SK-N-MC (cell line): ENCODE data around the gene NPAS2.

Experiments
- DNase-seq: peaks from one replicate; pipeline ENCODE4 v3.0.0-alpha.2; 2011; ENCODE audit warnings: low read depth, low spot score
- H3K27ac ChIP-seq: fragments of 200-600 bp; sonication (generic); 2 replicates; pipeline ENCODE4 v1.5.1; 2016; ENCODE audit warnings: mixed run types
- H3K36me3 ChIP-seq: fragments of 200-600 bp; sonication (generic); 2 replicates; pipeline ENCODE4 v1.6.1; 2017; ENCODE audit warnings: antibody characterized with exemption, low read length, mixed read lengths; ENCODE audit not compliant: insufficient read depth
- H3K4me3 ChIP-seq: fragments of 200-600 bp; sonication (generic); 2 replicates; pipeline ENCODE4 v1.5.1; 2016
- H3K9ac ChIP-seq: fragments of 200-600 bp; sonication (generic); 2 replicates; pipeline ENCODE4 v1.8.0; 2017; ENCODE audit warnings: mixed run types, mixed read lengths; ENCODE audit not compliant: insufficient read length
- H3K9me3 ChIP-seq: fragments of 200-600 bp; sonication (generic); 2 replicates; pipeline ENCODE4 v1.6.1; 2017; ENCODE audit warnings: low read depth, mild to moderate bottlenecking, antibody characterized with exemption, low read length, moderate library complexity, mixed read lengths
- EZH2 ChIP-seq: fragments of 200-600 bp; sonication (generic); IDR thresholded peaks from one replicate; pipeline ENCODE4 v1.6.1; 2017; ENCODE audit warnings: antibody characterized with exemption
- FOXP2 ChIP-seq: optimal IDR thresholded peaks from 2 replicates; pipeline ENCODE3; 2011; ENCODE audit warnings: mild to moderate bottlenecking, moderate library complexity; ENCODE audit not compliant: insufficient read depth; ENCODE audit errors: extremely low read length, control extremely low read depth
- POLR2AphosphoS5 ChIP-seq: IDR thresholded peaks from 2 replicates; pipeline ENCODE4 v1.6.1; 2012; ENCODE audit warnings: mild to moderate bottlenecking, low read depth, low read length, borderline replicate concordance

Gene NPAS2

GRCh38 chr2:101027852-101028251 lies 207.9 kb downstream of the NPAS2 start:
- peaks cover 3% of the 10 kb centered on the region for H3K36me3 ChIP-seq
- H3K27ac ChIP-seq, result no peak overlapping the region
- no peak for DNase-seq
- no peak overlapping the region for H3K4me3 ChIP-seq
- H3K9ac ChIP-seq, result no peak overlapping the region
- no peaks in the 10 kb centered on the region for H3K9me3 ChIP-seq
- no peak for TF ChIP-seq EZH2
- TF ChIP-seq POLR2AphosphoS5, result no peak
- TF ChIP-seq FOXP2, result no peak

- H3K36me3 ChIP-seq, result peaks cover 4% of the 10 kb centered on the region; the same call in 1 of the 2 replicates
Measured at GRCh38 chr2:101030866-101031554, 211.1 kb downstream of the NPAS2 start.

GRCh38 chr2:101032084-101032776 lies 212.3 kb downstream of the NPAS2 start:
- no peak for TF ChIP-seq POLR2AphosphoS5
- TF ChIP-seq FOXP2, result no peak
- no peak for TF ChIP-seq EZH2
- H3K36me3 ChIP-seq, result peaks cover 5% of the 10 kb centered on the region; the same call in 1 of the 2 replicates
- H3K9ac ChIP-seq, result no peak overlapping the region
- H3K9me3 ChIP-seq, result no peaks in the 10 kb centered on the region
- H3K4me3 ChIP-seq, result no peak overlapping the region
- no peak for DNase-seq
- no peak overlapping the region for H3K27ac ChIP-seq

More at GRCh38 chr2:101030866-101031554, 211.1 kb downstream of the NPAS2 start:
- Histone ChIP-seq H3K9me3 (no peaks in the 10 kb centered on the region), H3K9ac (no peak overlapping the region), H3K27ac (no peak overlapping the region), H3K4me3 (no peak overlapping the region)
- DNase-seq, result no peak
- TF ChIP-seq FOXP2 (no peak), POLR2AphosphoS5 (no peak), EZH2 (no peak)

GRCh38 chr2:101036562-101036961 lies 216.6 kb downstream of the NPAS2 start:
- peaks cover 15% of the 10 kb centered on the region; the same call in 1 of the 2 replicates for H3K36me3 ChIP-seq
- H3K27ac ChIP-seq, result no peak overlapping the region
- no peaks in the 10 kb centered on the region for H3K9me3 ChIP-seq
- H3K4me3 ChIP-seq, result no peak overlapping the region
- DNase-seq, result peak; percentile 3
- H3K9ac ChIP-seq, result no peak overlapping the region
- TF ChIP-seq EZH2, result no peak
- TF ChIP-seq FOXP2, result no peak
- no peak for TF ChIP-seq POLR2AphosphoS5

- no peak for DNase-seq
- Histone ChIP-seq H3K4me3 (no peak overlapping the region), H3K9me3 (no peaks in the 10 kb centered on the region), H3K27ac (no peak overlapping the region), H3K9ac (no peak overlapping the region), H3K36me3 (peaks cover 15% of the 10 kb centered on the region; the same call in 1 of the 2 replicates)
- TF ChIP-seq EZH2, result no peak
- no peak for TF ChIP-seq FOXP2
- TF ChIP-seq POLR2AphosphoS5, result no peak
Measured at GRCh38 chr2:101037161-101037755, 217.3 kb downstream of the NPAS2 start.

- Histone ChIP-seq H3K4me3 (no peak overlapping the region), H3K27ac (peak overlapping the region; percentile 56; the same call in 1 of the 2 replicates), H3K36me3 (peaks cover 15% of the 10 kb centered on the region; the same call in 1 of the 2 replicates), H3K9ac (no peak overlapping the region), H3K9me3 (no peaks in the 10 kb centered on the region)
- DNase-seq, result no peak
- TF ChIP-seq FOXP2 (no peak), EZH2 (no peak), POLR2AphosphoS5 (no peak)
Measured at GRCh38 chr2:101038455-101039255, 218.7 kb downstream of the NPAS2 start.

- H3K36me3 ChIP-seq, result peaks cover 15% of the 10 kb centered on the region; the same call in 1 of the 2 replicates
Measured at GRCh38 chr2:101040072-101040471, 220.1 kb downstream of the NPAS2 start.

More at GRCh38 chr2:101040072-101040471, 220.1 kb downstream of the NPAS2 start:
- TF ChIP-seq POLR2AphosphoS5 (no peak), FOXP2 (no peak), EZH2 (no peak)
- H3K4me3 ChIP-seq, result no peak overlapping the region
- no peaks in the 10 kb centered on the region for H3K9me3 ChIP-seq
- H3K9ac ChIP-seq, result no peak overlapping the region
- no peak overlapping the region for H3K27ac ChIP-seq
- DNase-seq, result no peak
